ENCODE measurements around the gene FUT3.
A peak's percentile ranks its signal among the peaks of the same experiment; 100 is the strongest.

FUT3 gene

DNA sequence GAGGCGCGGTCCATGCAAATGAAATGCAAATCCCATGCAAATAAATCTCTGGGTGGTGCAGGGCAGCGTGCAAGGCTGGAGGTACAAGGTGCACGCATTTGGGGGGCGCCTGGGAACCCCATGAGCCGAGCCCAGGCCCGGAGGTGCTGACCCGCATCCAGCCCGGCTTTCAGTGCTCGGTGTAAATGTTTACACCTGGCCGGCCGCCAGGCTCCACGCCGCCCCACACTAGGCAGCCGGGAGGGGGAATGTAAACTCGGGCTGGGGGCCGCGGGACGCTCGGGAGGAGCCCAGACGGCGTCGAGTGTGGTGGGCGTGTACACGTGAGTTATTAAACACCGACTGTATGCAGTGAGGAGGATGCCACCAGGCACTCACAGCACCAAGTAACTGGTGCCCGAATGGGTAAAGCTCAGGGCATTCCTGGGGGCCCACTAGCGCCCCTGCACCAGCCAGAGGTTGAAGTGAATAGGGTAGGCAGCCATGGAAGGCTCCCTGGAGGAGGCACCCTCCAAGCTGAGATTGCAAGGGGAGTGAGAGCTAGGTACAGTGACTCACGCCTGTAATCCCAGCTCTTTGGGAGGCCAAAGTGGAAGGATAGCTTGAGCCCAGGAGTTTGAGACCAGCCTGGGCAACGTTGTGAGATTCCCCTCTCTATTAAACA is 28.9 kb downstream of the FUT3 start:
- DNase-seq, result no peak

DNA sequence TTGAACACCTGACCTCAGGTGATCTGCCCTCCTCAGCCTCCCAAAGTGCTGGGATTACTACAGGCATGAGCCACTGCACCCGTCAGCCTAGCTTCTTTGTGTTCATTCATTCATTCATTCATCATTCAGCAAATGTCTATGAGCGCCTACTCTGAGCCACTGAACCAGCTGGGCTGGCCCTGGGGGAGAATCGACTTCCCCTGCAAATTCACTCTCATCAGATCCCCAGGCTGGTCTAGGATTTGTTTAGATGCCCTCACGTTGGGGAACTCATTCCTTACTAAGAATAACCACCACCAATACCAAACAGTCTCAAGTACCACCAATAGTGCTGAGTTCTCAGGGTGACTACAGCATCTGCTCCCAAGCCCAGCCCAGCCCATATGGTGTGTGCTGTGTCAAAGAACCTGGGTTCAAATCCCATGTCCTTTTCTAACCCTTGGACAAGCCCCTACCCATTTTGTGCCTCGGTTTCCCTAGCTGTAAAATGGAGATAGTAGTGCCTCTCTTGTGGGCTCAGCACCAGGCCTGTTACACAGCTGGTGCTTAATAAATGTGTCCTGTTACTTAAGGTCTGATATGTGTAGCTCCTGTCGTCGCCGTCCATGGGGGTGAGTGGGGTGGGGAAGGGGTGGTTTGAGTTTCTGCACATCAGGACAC is 29.6 kb downstream of the FUT3 start:
- DNase-seq, result no peak

DNA sequence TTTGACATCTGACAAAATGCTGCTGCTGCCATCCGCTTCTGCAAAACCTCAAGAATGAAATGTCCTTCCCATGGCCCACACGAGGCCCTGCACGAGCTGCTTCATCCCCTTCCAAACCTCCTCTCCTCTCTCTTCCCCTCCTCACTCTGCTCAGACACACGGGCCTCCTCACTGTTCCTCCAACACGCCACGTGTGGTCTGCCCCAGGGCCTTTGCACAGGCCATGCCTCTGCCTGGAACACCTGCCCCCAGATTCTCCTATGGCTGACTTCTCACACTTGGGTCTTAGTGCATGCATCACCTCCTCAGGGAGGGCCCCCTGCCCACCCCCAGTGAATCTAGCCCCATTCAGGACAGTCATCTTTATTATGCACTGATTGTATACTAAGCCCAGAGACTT is 30.5 kb downstream of the FUT3 start:
- DNase-seq, result no peak

DNA sequence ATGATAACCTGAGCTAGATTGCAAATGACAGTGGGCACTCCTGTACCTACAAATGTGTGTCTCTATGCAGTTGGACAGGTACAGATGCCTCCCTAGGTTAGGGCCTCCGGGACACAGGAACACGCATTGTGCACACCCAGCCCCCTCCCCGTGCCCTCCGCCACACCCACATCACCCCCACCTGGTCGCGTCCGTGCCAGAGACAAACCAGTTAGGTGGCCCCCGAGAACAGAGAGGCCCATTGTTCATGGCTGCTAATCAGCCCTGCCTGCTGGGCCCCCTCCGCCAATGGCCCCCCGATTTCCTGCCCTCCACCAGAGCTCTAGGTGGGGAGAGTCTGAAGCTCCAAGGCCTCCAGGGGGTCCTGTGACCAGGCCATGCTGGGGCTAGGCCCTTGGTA is 32.7 kb downstream of the FUT3 start:
- DNase-seq, result no peak

DNA sequence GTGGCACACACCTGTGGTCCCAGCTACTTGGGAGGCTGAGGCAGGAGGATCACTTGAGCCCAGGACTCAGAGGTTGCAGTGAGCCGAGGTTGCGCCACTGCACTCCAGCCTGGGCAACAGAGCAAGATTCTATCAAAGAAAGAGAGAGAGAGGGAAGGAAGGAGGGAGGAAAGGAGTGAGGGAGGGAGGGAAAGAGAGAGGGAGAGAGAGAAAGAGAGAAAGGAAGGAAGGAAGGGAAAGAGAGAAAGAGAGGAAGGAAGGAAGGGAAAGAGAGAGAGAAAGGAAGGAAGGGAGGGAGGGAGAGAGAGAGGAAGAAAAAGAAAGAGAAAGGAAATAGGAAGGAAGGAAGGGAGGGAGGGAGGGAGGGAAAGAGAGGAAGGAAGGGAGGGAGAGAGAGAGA is 34.0 kb downstream of the FUT3 start:
- DNase-seq, result no peak

DNA sequence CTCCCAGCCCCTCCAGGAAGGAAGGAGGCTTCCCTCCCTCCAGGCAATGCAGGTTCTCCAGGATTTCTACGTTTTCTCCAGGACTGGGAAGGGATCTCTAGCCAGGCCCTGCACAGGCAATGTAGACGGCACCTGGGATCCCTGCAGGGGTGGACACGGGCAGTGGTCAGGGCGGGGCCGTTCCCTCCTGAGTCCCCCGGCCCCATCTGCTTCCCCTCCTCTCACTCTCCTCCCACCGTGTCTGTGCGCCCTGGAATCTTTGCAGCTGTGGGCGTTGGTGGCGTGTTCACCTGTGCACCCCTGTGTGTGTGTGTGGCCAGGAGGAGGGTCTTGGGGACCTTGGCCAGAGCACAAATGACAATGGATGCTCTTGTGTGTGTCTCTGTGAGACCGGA is 36.4 kb downstream of the FUT3 start:
- DNase-seq, result no peak

DNA sequence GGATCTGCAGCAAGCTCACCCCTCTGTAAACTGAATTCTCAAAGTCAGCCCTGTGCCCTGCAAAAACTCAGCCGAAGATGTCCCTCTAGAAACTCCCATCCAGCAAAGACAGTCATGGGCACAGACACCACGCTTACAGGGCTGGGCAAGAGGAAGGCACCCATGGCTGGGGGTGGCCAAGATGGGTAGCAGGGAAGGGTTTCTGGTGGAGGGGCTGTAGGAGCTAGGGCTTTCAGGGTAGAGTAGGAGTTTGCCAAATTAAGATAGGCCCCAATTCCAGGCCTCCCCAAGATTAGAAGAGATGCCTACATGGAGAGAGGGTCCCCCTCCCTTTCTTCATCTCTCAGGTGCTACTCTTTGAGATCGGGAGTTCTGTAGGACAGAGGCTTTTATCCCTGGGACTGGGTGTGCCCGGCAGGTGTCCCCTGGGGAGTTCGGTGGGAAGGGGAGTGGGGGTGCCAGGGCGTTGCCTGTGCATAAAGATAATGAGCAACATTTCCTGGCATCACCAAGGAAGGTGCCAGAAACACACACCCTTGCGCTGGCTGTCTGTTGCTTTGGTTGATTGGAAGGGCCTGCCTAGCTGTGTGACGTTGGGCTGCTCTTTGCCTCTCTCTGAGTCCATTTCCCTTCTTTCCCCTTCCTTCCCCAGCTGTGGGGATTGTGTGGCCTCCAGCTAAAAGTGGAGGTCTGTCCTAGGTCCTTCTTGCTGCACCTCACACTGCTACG is 37.0 kb downstream of the FUT3 start:
- no peak for DNase-seq

DNA sequence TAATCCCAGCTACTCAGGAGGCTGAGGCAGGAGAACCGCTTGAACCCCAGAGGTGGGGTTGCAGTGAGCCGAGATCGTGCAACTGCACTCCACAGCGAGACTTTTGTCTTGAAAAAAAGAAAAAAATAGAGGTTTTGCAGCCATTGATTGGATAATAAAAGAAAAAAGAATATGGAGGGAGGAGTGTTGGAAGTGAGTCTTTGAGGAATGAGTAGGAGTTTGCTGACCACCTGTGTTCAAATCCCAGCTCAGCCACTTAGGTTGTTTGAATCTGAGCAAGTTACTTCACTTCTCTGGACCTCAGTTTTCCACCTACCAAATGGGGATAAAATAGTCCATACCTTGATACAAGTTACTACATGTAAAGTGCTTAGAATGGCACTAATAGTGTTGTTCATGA is 40.1 kb downstream of the FUT3 start:
- no peak for DNase-seq

DNA sequence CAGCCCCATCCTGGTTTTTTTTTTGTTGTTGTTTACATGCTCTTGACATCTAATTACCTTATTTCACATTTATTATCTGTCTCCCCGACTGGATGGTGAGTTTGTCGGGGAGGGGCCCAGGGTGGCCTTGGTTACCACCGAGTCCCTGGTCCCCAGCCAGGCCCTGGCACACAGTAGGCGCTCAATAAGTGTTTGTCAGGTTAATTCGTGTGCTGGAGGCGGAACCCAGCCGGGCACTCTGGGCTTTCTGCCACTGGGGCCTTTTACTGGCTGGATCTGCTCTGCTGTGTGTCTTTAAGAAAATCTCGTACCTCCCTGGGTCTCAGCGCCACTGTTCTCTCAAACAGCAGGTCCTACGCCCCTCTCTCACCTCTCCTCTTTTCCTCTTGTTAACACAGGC is 41.8 kb downstream of the FUT3 start:
- DNase-seq, result no peak

DNA sequence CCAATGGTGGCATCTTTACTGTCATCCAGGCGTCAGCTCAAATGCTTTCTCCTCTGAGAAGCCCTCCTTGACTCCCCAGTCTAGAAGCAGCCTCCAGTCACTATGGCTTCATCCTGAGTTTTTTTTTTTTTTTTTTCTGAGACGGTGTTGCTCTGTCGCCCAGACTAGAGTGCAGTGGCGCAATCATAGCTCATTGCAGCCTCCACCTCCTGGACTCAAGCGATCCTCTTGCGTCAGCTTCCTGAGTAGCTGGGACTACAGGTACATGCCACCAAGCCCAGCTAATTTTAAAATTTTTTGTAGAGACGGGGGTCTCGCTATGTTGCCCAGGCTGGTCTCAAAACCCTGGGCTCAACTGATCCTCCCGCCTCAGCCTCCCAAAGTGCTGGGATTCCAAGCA is 42.2 kb downstream of the FUT3 start:
- no peak for DNase-seq

DNA sequence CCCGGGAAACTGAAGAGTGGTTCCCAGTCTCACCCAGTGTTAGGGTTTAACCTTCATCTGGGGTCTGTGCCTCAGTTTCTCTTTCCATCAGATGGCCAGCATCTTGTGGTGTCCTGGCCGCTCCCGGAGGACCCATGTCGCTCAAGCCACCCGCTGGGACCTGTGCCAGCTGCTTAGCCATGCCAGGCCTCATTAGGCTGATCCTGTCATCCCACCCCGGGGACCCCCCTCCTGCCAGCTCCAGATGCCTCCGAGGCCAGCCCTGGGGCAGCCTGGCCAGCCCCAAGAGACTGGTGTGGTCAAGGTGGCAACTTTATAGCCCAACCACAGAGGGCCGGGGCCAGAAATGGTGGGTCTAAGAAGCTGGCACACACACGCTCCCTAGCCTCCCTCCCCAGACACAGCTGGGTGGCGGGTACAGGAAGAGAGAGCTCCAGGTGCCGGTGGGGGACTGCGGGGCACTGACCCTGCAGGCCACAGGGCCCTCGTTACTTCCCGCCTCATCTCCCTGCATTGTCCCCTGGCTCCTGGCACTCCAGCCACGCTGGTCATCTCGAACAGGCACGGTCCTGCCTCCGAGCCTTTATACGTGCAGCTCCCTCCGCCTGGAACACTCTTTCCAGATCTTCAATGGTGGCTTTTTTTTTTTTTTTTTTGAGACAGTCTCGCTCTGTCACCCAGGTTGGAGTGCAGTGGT is 43.0 kb downstream of the FUT3 start:
- DNase-seq, result no peak

DNA sequence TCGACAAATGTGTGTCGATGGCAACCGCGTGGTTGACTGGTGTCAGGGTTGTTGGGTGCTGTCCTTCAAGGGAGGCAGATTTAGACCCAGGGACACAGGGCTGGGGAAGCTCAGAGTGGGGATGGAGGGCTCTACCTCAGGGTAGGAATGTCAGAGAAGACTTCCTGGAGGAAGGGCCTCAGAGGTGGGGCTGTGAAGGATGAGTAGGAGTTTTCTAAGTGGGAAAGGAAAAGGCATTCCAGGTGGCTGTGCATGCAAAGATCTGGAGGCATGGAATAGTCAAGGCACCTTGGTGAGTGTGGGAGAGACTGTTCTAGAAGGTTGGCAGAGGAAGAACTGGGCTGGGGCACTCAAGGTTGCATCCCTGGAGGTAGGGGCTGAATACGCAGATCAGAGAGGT is 44.3 kb downstream of the FUT3 start:
- no peak for DNase-seq

DNA sequence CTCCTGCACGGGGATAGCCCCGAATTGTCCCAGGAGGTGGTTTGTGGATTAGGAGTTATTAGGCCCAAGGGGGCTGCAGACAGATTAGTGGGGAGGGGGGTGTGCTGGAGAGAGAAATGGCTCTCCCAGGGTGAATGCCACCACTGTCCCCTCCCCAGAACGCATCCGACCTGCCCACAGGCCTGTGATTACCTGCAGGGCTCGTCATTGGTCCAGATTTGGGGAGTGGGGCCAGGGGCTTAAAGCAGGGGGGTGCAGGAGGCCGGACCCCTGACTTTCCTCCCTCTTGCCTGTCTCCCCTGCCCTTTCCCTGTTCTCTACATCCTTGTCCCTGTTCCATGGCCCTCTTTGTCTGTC is 45.1 kb downstream of the FUT3 start:
- no peak for DNase-seq

DNA sequence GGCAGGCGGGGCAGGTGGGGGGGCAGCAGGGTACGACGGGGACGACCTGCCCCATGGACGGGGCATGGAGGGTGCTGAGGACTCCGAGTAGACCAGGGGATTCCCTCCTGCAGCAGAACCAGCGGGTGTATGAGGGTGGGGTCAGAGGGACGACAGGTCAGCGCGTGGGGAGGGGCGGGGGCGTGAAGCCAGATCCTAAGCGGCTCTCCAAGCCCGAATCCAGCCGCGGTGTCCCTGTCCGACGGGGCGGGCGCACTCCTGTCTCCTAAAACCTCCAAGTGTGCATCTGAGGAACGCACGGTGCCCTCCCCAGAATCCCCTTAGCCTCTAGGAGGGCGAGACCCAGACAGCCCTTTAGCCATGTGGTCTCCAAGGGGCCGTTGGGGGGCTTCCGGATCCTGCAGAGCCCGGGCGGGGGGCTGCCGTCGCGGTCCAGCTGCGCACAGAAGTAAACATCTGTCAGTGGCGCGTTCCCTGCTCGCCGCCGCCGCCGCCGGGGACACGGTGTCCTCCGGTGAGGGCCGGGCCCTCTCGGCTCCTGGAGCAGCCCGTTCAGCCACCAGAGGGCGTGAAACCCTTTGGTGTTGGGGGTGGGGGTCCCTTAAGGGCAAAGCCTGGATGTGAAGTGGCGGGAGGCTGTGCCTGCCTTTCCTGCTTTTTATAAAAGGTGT is 45.7 kb downstream of the FUT3 start:
- DNase-seq, result peak; percentile 55

DNA sequence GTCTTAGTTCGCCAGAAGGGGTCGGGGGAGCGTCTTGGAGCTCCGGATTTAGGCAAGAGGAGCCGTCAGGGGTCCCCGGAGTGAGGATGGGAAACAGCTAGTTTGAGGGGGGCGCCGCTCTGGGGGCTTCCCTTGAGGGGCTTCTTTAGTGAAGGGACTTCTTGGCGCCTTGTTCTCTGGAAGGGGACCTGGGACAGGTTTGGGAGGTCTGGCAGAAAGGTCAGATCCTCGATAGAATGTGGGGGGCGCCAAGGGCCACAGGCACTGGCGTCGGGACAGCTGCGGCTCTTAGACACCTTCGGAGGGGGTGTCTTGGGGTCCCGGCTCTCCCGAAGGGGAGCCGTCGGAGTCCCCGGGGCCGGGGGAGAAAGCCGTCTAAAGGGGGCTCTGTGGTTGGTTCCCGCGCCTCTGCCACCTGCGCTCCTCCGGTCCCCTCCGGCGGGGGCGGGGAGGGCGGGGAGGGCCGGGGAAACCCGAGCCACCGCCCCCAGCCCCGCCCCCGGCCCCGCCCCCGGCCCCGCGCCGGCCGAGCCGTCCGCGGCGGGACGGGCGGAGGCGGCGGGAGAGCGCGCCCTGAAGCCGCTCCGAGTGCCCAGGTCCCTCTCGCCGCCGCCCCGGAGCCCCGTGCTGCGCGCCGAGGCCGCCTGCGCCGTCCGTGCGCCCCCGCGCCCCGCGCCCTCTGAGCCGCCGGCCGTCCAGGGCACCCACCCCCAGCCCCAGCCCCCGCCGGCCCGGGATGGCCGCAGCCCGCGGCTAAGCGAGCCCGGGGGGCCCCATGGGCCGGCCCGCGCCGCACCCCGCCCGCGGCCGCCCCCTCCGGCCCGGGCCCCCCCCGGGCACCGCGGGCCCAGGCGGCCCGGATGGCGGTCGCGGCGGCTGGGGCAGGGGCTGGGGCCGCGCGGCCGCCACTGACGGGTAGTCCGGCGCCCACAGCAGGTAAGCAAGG is 46.5 kb downstream of the FUT3 start, which contains the start of gene NRTN:
Gene NRTN (plus strand): TSS at position 552 of the 946 bp plus-strand sequence. CDS start 19,099 bp downstream, outside the sequence.
- DNase-seq, result peak; percentile 51

DNA sequence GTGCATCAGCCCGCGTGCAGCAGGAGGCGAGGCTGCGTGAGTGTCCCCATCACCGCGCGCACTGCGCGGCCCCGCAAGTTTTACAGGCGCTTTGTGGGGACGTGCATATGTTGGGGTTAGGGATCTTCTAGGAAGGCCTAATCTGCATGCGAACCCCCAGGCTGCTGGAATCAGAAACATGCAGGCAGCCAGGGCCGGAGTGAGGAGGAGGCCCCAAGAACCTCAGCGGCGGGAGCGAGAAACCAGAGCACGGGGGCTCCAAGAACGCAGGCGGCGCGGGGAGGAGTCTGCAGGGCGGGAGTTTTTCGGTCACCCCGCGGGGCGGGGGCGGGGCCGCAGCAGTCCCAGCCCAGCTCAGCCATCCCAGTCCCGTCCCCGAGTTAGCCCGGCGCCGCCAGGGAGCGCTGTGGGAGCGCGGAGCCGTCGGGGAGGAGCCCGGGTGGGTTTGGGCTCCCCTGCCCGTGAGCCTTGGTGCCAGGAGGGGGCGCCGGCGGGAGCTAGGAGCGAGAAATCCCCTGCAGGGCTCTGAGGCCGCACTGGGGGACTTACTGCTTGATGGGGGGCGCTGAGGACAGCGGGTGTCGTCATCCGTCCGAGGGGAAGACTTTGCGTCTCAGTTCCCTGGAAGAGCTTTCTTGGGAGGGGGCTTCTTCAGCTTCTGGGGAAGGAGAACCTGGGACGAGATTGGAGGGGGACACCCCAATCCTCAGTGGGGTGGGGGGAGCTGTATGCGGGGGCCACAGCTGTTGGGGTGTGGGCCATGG is 47.3 kb downstream of the FUT3 start:
- DNase-seq, result peak; percentile 96

DNA sequence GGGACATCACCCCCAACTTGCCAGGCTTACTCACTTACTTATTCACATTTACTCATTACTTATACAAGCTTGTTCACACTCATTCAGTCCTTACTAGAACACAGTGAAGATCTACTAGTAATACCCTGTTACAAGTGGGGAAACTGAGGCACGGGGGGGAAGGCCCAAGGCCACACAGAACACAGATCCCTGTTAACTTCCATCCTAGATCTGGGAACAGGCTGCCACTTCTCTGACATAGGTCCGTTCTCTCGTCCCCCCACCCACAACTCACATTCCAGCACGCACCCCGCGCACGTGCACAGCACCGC is 47.9 kb downstream of the FUT3 start:
- DNase-seq, result no peak

DNA sequence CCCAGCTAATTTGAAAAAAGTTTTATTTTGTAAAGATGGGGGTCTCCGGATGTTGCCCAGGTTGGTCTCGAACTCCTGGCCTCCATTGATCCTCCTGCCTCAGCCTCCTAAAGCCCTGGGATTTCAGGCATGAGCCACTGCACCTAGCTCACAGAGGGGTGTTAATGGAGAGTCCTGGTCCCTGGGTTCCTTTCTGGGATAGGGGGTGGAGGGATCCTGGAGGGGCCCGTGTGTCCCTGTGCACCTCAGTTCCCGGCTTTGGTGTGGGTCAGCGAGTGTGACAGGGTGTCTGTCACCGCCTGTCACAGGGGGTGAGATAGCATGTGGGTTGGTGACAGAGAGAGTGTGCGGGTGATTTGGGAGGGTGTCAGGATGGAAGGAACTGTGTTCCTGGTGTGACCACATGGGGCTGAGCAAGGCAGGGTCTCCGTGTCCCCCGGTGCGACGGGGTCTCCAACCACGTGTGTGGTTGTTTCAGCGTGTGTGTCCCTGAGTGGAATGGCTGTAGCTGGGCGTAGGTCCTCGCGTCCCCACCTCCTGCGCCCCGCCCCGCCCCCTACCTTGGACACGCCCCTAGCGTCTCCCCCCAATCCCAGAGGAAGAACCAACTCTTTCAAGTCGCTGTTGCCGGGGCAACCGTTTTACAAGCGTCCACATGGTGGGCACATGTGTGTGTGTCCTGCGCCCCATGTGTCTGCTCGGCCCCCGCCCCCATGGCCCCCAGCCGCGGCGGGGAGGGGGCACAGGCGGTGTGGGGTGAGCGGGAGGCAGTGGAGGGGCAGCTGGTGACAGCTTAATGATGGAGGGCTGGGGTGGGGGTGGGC is 49.2 kb downstream of the FUT3 start:
- DNase-seq, result no peak

DNA sequence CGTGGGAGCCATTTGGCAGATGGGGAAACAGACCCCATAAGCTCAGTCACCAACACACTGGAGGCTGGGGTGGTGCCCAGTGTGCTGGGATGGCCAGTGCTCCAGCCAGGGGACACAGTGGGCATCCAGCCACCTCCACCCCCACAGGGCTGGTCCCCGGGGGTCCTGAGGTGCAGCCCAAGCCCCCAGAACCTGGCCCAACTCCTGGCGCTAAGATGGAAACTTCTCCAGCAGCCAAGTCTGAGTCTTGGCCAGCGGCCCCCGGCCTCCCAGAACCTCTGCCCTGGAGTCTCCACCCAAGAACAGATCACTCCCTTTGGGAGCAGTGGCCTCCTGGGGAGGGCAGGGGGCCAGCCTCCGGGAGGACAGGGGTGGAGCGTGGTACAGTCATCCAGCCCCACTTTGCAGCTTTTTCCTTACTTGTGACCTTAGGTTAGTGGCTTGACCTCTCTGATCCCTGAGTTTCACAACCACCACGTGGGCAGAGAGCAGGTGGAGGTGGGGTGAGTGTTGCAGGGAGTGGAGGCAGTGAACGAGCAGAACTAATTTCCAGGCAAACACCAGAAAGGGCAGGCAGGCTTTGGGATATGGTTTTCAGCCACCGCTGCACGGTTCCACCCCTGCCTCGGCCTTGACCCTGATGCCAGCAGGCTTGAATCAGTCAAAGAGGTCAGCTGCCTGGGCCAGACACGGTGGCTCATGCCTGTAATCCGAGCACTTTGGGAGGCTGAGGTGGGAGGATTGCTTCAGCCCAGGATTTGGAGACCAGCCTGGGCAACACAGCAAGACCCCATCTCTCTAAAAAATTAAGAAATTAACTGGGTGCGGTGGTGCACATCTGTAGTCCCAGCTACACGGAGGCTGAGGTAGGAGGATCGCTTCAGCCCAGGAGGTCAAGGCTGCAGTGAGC is 50.6 kb downstream of the FUT3 start:
- no peak for DNase-seq

Data from activated CD4-positive, alpha-beta T cell treated with anti-CD3 and anti-CD28 coated beads, Interleukin-2, Interleukin-6, amounts not matched to agents 100 ng/mL and 50 ng/mL, durations not matched to agents 16 hours and 8 hours (primary cell).